Psoas muscle (tissue), 8 donors: Measurements from ENCODE around the gene NCS1. TPM values are rescaled to one million over a fixed set of nuclear protein-coding genes. Genes with fewer than 3 reads are reported as not detected.

ENCODE experiments used
- ATAC-seq, 4 donors: fragments of 200-7000 bp; cut with Tn5 transposase; one replicate each; pipeline ENCODE4 v1.9.1; 2020; ENCODE audit warnings: moderate library complexity in 3 of 4, mild to moderate bottlenecking in 2 of 4
- DNase-seq, 2 donors: peaks; one replicate each; pipeline ENCODE4 v3.0.0-alpha.2; 2020
- H3K27ac ChIP-seq: fragments of 200-600 bp; one replicate; pipeline ENCODE4 v1.8.0; 2022
- H3K27me3 ChIP-seq, 3 donors: fragments of 200-600 bp in 1 of 3; one replicate each; pipeline versions ENCODE4 v1.6.1 to v1.8.0; 2013 to 2022; ENCODE audit warnings: low read length in 2 of 3, mild to moderate bottlenecking in 2 of 3, moderate library complexity in 1 of 3; ENCODE audit not compliant: insufficient read depth in 3 of 3
- H3K36me3 ChIP-seq, 2 donors: fragments of 200-600 bp in 1 of 2; one replicate each; pipeline versions ENCODE4 v1.6.1 to v1.8.0; 2013 to 2022; ENCODE audit warnings: low read depth in 1 of 2, mild to moderate bottlenecking in 1 of 2, moderate library complexity in 1 of 2; ENCODE audit not compliant: insufficient read depth in 1 of 2
- H3K4me1 ChIP-seq: fragments of 200-600 bp; one replicate; pipeline ENCODE4 v1.8.0; 2022
- H3K4me3 ChIP-seq: fragments of 200-600 bp; one replicate; pipeline ENCODE4 v1.8.0; 2022; ENCODE audit warnings: mild to moderate bottlenecking
- H3K9me3 ChIP-seq: fragments of 200-600 bp; one replicate; pipeline ENCODE4 v1.8.0; 2022
- WGBS, 3 donors: extraction: QIAGEN DNeasy Blood & Tissue Kit; methylation state at CpG; one replicate each; pipeline versions ENCODE4 v1.1.6 to v1.1.7; 2013; 5-methylcytosine and 5-hydroxymethylcytosine counted together
- intact Hi-C, 2 donors: fragments of 100-400 bp; cut with DNase I; formaldehyde crosslinking; loops; one replicate each; pipeline versions ENCODE4 v1.11.0 to v1.14.2; 2022
- polyA plus RNA-seq, 3 donors: library from polyadenylated mRNA; stranded (reverse); fragments of 200-250 nt; gene quantifications; one replicate each; pipeline ENCODE4 v1.2.3, GENCODE V29; 2013
- total RNA-seq, 4 donors: library from RNA; stranded (reverse); fragmentation: NEBNext Ultra II Directional in 2 of 4; extraction: Animal tissue kit (Norgen Biotek cat#: 25700) in 2 of 4; gene quantifications; one replicate each; pipeline versions ENCODE4 v1.2.1 to v1.2.4, GENCODE V29; 2021 to 2023
- TF ChIP-seq, protein P1 (sequence below): fragments of 200-600 bp; IDR thresholded peaks from one replicate; pipeline ENCODE4 v1.8.0; 2022; ENCODE audit warnings: antibody characterized with exemption
- donor health status: healthy with polysubstance abuse.
- donor health status: DM: no; HTN: no; CAD: no; lungs with moderate emphysema.
- donor health status: Bipolar disorder and iron deficiency.
- donor health status: healthy.
- donor health status: DM: yes; HTN: yes; CAD: no.
- donor health status: DM: no; HTN: no; CAD: no.
- donor health status: DM: no; HTN: no; CAD: no.
- donor health status: DM: yes; HTN: yes; CAD: no.

NCS1 gene
- total and polyA plus RNA-seq, 7 donors: 2.9 to 7.5 (median 3.8) TPM

DNA sequence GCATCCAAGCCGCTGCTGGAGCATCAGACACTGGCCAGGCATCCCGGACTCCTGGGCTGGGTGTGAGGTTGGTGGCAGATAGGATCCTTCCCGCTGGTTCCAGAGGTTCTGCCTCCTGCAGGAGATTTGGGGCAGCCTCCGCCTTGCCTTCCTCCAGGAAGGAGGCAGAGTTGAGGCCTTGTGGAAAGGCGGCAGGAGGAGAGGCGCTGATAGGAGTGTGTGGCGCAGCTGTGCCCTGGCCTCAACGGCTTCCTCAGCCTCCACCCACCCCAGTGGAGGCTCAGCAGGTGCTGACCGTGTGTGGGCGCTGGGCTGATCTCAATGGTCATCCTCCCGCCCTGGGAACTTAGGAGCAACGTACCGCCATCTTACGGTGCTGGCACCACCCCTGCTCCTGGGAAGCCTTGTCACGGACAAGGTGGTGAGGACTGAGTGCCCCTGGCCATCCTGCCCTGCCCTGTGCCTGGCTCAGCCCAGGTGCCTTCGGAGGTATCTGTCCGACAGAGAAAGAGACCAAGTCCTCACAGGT lies 10.2 kb downstream of the NCS1 start:
- H3K9me3 ChIP-seq: no peaks in the 10 kb centered on the region
- no peak overlapping the region for H3K27ac ChIP-seq
- no peaks in the 10 kb centered on the region for H3K27me3 ChIP-seq
- H3K4me1 ChIP-seq: no peaks in the 10 kb centered on the region
- H3K36me3 ChIP-seq: no peaks in the 10 kb centered on the region
- ATAC-seq (no peak), DNase-seq (no peak)
- intact Hi-C loops: no loop called here
- TF ChIP-seq, protein P1, sequence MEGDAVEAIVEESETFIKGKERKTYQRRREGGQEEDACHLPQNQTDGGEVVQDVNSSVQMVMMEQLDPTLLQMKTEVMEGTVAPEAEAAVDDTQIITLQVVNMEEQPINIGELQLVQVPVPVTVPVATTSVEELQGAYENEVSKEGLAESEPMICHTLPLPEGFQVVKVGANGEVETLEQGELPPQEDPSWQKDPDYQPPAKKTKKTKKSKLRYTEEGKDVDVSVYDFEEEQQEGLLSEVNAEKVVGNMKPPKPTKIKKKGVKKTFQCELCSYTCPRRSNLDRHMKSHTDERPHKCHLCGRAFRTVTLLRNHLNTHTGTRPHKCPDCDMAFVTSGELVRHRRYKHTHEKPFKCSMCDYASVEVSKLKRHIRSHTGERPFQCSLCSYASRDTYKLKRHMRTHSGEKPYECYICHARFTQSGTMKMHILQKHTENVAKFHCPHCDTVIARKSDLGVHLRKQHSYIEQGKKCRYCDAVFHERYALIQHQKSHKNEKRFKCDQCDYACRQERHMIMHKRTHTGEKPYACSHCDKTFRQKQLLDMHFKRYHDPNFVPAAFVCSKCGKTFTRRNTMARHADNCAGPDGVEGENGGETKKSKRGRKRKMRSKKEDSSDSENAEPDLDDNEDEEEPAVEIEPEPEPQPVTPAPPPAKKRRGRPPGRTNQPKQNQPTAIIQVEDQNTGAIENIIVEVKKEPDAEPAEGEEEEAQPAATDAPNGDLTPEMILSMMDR: no peak
- WGBS, 3 donors: 84 to 89% (median 87%) methylated on average over 17 of the region's 17 CpGs
- H3K4me3 ChIP-seq: no peak overlapping the region

DNA sequence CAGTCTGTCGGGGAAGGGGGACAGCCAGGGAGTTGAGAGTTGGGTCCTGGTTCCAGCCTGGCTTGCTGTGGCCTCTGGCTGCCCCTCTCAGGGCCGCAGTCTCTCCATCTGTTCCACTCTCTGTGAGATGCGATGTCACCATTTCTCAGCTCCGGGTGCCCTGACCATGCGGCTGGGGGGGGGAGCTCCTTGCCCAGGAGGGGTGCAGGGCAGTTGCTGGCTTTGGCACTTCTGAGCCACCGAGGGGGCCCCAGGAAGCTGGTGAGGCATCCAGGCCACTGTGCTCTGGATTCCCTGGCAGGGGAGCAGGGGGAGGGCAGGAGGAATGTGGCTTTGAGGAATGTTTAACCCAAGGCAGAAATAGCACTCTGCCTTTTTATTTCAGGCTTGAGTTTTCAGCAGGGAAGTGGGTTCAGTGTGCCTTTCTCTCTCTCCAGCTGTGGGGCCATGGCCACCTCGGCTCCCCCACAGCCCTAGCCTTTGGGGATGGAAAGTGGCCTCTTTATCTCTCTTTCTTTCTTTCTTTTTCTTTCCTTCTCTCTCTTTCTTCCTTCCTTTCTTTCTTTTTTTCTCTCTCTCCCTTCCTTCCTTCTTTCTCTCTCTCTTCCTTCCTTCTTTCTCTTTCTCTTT lies 11.0 kb downstream of the NCS1 start:
- DNase-seq: no peak
- TF ChIP-seq, protein P1: no peak
- 28 to 43% (median 28%) methylated on average over 7 of the region's 7 CpGs for WGBS, 3 donors
- H3K36me3 ChIP-seq: no peaks in the 10 kb centered on the region
- no peaks in the 10 kb centered on the region for H3K4me1 ChIP-seq
- intact Hi-C loops: no loop called here
- no peak overlapping the region for H3K4me3 ChIP-seq
- H3K27me3 ChIP-seq: no peaks in the 10 kb centered on the region
- no peaks in the 10 kb centered on the region for H3K9me3 ChIP-seq
- ATAC-seq: no peak
- H3K27ac ChIP-seq: no peak overlapping the region

DNA sequence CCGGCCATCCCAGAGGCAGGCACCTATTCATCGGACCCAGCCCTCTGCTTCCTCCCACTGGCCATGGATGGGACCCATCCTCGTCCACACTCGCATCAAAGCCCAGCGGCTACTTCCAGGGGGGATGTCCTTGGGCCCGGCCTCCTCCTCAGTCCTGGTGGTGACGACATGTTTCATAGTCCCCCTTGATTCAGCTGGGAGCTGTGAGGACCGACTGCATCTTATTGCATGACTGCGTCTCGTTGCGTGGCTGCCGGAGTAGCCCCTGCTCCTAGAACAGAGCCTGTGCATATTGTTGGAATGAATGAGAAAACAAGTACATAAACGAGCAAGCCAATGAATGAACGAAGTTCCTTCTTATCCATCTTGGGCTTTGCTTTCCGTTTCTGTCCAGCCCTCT lies 12.8 kb downstream of the NCS1 start:
- DNase-seq (no peak), ATAC-seq (no peak)
- Histone ChIP-seq H3K4me3 (no peak overlapping the region), H3K4me1 (no peaks in the 10 kb centered on the region), H3K27ac (no peak overlapping the region), H3K27me3 (no peaks in the 10 kb centered on the region), H3K9me3 (no peaks in the 10 kb centered on the region), H3K36me3 (no peaks in the 10 kb centered on the region)
- WGBS, 3 donors: 88 to 91% (median 90%) methylated on average over 15 of the region's 15 CpGs
- intact Hi-C loops: no loop called here
- TF ChIP-seq, protein P1: no peak

DNA sequence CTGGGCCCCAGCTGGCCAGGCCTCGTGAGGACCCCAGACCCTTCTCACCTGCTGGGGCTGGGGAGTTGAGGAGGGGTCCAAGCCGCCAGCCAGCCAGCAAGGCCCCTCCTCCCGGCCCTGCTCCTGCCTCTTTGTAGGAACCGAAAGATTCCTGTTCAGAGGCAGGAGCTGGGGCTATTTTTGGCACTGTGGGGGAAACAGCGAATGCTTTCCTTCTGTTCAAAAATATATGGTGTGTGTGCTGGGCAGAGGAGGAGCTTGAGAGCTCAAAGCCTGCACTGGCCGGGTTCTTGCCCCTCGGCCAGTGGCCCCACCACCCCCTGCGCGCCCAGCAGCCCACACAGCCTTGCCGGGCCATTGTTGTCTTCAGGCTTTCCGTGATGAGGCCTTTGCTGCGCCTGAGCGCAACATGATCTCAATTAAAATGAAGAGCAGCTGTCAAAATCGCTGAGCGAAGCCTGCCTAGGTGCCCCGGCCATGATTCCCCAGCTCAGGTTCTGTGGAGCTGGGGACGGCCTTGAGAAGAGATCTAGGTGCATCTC lies 13.4 kb downstream of the NCS1 start:
- 68 to 71% (median 68%) methylated on average over 17 of the region's 17 CpGs for WGBS, 3 donors
- Histone ChIP-seq H3K36me3 (no peaks in the 10 kb centered on the region), H3K4me1 (no peaks in the 10 kb centered on the region), H3K4me3 (no peak overlapping the region), H3K9me3 (no peaks in the 10 kb centered on the region), H3K27me3 (no peaks in the 10 kb centered on the region), H3K27ac (no peak overlapping the region)
- DNase-seq: no peak
- intact Hi-C loops: no loop called here
- ATAC-seq: no peak
- TF ChIP-seq, protein P1: no peak
